ENCODE data around the gene IFT122.

IFT122 gene

DNA sequence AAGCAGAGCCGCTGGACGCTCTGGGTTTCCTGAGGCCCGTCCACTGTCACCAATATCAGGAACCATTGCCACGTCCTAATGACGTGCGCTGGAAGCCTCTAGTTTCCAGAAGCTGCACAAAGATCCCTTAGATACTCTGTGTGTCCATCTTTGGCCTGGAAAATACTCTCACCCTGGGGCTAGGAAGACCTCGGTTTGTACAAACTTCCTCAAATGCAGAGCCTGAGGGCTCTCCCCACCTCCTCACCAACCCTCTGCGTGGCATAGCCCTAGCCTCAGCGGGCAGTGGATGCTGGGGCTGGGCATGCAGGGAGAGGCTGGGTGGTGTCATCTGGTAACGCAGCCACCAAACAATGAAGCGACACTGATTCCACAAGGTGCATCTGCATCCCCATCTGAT, 91.7 kb downstream of the IFT122 start:
- no peak for DNase-seq
- no peaks in the 10 kb centered on the region for H3K36me3 ChIP-seq (ENCODE audit: control insufficient read depth, insufficient read depth, low read length)
- H3K9me3 ChIP-seq (ENCODE audit: control insufficient read depth, low read length) = no peaks in the 10 kb centered on the region
- no peak overlapping the region for H3K27ac ChIP-seq (ENCODE audit: insufficient read depth, low read length, poor library complexity, severe bottlenecking)
- H3K4me3 ChIP-seq (ENCODE audit: insufficient read depth, low read depth, low read length, poor library complexity, severe bottlenecking) = no peak overlapping the region
- no peaks in the 10 kb centered on the region for H3K27me3 ChIP-seq (replicated peaks; ENCODE audit: control insufficient read depth, insufficient read depth, low read length, poor library complexity, severe bottlenecking)
- no peaks in the 10 kb centered on the region for H3K4me1 ChIP-seq (ENCODE audit: control insufficient read depth, insufficient read depth, low read length, poor library complexity, severe bottlenecking)

DNA sequence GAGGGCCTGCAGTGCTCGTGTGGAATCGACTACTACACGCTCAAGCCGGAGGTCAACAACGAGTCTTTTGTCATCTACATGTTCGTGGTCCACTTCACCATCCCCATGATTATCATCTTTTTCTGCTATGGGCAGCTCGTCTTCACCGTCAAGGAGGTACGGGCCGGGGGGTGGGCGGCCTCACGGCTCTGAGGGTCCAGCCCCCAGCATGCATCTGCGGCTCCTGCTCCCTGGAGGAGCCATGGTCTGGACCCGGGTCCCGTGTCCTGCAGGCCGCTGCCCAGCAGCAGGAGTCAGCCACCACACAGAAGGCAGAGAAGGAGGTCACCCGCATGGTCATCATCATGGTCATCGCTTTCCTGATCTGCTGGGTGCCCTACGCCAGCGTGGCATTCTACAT, 92.2 kb downstream of the IFT122 start:
- H3K36me3 ChIP-seq (ENCODE audit: control insufficient read depth, insufficient read depth, low read length) = no peaks in the 10 kb centered on the region
- H3K4me3 ChIP-seq (ENCODE audit: insufficient read depth, low read depth, low read length, poor library complexity, severe bottlenecking) = no peak overlapping the region
- no peaks in the 10 kb centered on the region for H3K9me3 ChIP-seq (ENCODE audit: control insufficient read depth, low read length)
- no peak overlapping the region for H3K27ac ChIP-seq (ENCODE audit: insufficient read depth, low read length, poor library complexity, severe bottlenecking)
- no peaks in the 10 kb centered on the region for H3K27me3 ChIP-seq (replicated peaks; ENCODE audit: control insufficient read depth, insufficient read depth, low read length, poor library complexity, severe bottlenecking)
- H3K4me1 ChIP-seq (ENCODE audit: control insufficient read depth, insufficient read depth, low read length, poor library complexity, severe bottlenecking) = no peaks in the 10 kb centered on the region
- no peak for DNase-seq

DNA sequence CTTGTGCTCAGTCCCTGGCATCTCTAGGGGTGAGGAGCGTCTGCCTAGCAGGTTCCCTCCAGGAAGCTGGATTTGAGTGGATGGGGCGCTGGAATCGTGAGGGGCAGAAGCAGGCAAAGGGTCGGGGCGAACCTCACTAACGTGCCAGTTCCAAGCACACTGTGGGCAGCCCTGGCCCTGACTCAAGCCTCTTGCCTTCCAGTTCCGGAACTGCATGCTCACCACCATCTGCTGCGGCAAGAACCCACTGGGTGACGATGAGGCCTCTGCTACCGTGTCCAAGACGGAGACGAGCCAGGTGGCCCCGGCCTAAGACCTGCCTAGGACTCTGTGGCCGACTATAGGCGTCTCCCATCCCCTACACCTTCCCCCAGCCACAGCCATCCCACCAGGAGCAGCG, 93.4 kb downstream of the IFT122 start:
- Histone ChIP-seq H3K27me3 (replicated peaks; ENCODE audit: control insufficient read depth, insufficient read depth, low read length, poor library complexity, severe bottlenecking) (no peaks in the 10 kb centered on the region), H3K4me3 (ENCODE audit: insufficient read depth, low read depth, low read length, poor library complexity, severe bottlenecking) (no peak overlapping the region), H3K27ac (ENCODE audit: insufficient read depth, low read length, poor library complexity, severe bottlenecking) (no peak overlapping the region), H3K4me1 (ENCODE audit: control insufficient read depth, insufficient read depth, low read length, poor library complexity, severe bottlenecking) (no peaks in the 10 kb centered on the region), H3K9me3 (ENCODE audit: control insufficient read depth, low read length) (no peaks in the 10 kb centered on the region), H3K36me3 (ENCODE audit: control insufficient read depth, insufficient read depth, low read length) (no peaks in the 10 kb centered on the region)
- no peak for DNase-seq

DNA sequence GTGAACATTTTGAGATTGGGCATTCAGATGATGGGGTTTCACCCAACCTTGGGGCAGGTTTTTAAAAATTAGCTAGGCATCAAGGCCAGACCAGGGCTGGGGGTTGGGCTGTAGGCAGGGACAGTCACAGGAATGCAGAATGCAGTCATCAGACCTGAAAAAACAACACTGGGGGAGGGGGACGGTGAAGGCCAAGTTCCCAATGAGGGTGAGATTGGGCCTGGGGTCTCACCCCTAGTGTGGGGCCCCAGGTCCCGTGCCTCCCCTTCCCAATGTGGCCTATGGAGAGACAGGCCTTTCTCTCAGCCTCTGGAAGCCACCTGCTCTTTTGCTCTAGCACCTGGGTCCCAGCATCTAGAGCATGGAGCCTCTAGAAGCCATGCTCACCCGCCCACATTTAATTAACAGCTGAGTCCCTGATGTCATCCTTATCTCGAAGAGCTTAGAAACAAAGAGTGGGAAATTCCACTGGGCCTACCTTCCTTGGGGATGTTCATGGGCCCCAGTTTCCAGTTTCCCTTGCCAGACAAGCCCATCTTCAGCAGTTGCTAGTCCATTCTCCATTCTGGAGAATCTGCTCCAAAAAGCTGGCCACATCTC, 94.5 kb downstream of the IFT122 start:
- DNase-seq = no peak
- Histone ChIP-seq H3K9me3 (ENCODE audit: control insufficient read depth, low read length) (no peaks in the 10 kb centered on the region), H3K27ac (ENCODE audit: insufficient read depth, low read length, poor library complexity, severe bottlenecking) (no peak overlapping the region), H3K4me1 (ENCODE audit: control insufficient read depth, insufficient read depth, low read length, poor library complexity, severe bottlenecking) (no peaks in the 10 kb centered on the region), H3K36me3 (ENCODE audit: control insufficient read depth, insufficient read depth, low read length) (no peaks in the 10 kb centered on the region), H3K4me3 (ENCODE audit: insufficient read depth, low read depth, low read length, poor library complexity, severe bottlenecking) (no peak overlapping the region), H3K27me3 (replicated peaks; ENCODE audit: control insufficient read depth, insufficient read depth, low read length, poor library complexity, severe bottlenecking) (no peaks in the 10 kb centered on the region)

DNA sequence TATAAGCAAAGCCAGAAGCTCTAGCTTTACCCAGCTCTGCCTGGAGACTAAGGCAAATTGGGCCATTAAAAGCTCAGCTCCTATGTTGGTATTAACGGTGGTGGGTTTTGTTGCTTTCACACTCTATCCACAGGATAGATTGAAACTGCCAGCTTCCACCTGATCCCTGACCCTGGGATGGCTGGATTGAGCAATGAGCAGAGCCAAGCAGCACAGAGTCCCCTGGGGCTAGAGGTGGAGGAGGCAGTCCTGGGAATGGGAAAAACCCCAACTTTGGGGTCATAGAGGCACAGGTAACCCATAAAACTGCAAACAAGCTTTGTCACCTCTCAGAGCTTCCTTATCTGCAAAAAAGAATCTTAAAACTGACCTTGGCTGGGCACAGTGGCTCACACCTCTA, 95.1 kb downstream of the IFT122 start:
- Histone ChIP-seq H3K4me3 (ENCODE audit: insufficient read depth, low read depth, low read length, poor library complexity, severe bottlenecking) (no peak overlapping the region), H3K27me3 (replicated peaks; ENCODE audit: control insufficient read depth, insufficient read depth, low read length, poor library complexity, severe bottlenecking) (no peaks in the 10 kb centered on the region), H3K4me1 (ENCODE audit: control insufficient read depth, insufficient read depth, low read length, poor library complexity, severe bottlenecking) (no peaks in the 10 kb centered on the region), H3K9me3 (ENCODE audit: control insufficient read depth, low read length) (no peaks in the 10 kb centered on the region), H3K36me3 (ENCODE audit: control insufficient read depth, insufficient read depth, low read length) (no peaks in the 10 kb centered on the region), H3K27ac (ENCODE audit: insufficient read depth, low read length, poor library complexity, severe bottlenecking) (no peak overlapping the region)
- DNase-seq = no peak

DNA sequence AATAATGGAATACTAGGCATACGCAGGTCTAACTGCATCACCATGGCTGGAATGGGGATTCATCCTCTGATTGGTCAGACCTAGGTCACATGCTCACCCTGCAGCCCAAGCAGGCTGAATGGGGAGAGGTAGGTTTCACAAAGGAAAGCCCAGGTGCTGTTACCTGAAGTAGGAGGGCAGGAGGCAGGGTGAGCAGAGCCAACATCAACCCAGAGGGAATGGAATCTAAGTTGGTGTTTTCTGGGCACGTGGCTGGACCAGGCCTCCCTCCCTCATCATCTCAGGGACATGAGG, 96.3 kb downstream of the IFT122 start:
- Histone ChIP-seq H3K9me3 (ENCODE audit: control insufficient read depth, low read length) (no peaks in the 10 kb centered on the region), H3K27me3 (replicated peaks; ENCODE audit: control insufficient read depth, insufficient read depth, low read length, poor library complexity, severe bottlenecking) (no peaks in the 10 kb centered on the region), H3K4me3 (ENCODE audit: insufficient read depth, low read depth, low read length, poor library complexity, severe bottlenecking) (no peak overlapping the region), H3K4me1 (ENCODE audit: control insufficient read depth, insufficient read depth, low read length, poor library complexity, severe bottlenecking) (no peaks in the 10 kb centered on the region), H3K27ac (ENCODE audit: insufficient read depth, low read length, poor library complexity, severe bottlenecking) (no peak overlapping the region), H3K36me3 (ENCODE audit: control insufficient read depth, insufficient read depth, low read length) (no peaks in the 10 kb centered on the region)
- no peak for DNase-seq

DNA sequence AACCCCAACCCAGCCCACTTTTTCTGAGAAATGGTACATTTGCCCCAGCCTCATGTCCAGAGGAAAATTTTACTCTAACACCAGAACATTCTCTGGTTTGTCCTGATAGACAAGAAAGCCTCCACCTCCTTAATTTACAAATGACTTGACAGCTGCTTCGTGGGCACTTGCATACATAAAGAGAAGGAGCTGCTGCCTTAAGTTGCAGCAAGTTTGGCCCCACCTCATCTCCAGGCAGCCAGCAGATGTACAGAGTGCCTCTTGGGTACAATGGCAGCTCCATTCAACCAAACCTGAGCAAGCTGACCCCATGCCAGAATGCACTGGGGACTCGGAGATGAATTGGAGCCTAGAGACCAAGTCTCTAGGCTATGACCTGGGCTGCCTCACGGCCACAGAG, 96.8 kb downstream of the IFT122 start:
- H3K27me3 ChIP-seq (replicated peaks; ENCODE audit: control insufficient read depth, insufficient read depth, low read length, poor library complexity, severe bottlenecking) = no peaks in the 10 kb centered on the region

DNA sequence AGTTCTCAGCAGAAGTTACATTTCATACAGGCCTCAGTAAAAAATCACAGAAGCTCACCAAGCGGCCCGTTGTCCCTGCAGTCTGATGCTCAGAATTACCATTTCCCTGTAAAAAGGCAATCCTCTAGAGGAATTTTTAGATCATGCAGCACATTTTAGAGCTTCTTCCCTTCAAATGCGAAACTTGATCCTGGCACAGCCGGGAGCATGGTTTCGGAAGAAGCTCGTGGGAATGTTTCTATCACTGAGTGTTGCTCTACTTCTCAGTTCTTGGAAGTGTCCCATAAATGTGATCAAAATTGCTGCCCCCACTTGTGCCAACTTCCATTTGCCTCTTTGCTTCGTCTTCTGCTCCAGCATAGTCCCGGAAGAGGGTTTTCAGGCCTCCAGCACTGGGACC, 99.2 kb downstream of the IFT122 start:
- Histone ChIP-seq H3K27me3 (replicated peaks; ENCODE audit: control insufficient read depth, insufficient read depth, low read length, poor library complexity, severe bottlenecking) (no peaks in the 10 kb centered on the region), H3K27ac (ENCODE audit: insufficient read depth, low read length, poor library complexity, severe bottlenecking) (no peak overlapping the region), H3K9me3 (ENCODE audit: control insufficient read depth, low read length) (no peaks in the 10 kb centered on the region), H3K4me1 (ENCODE audit: control insufficient read depth, insufficient read depth, low read length, poor library complexity, severe bottlenecking) (no peaks in the 10 kb centered on the region), H3K4me3 (ENCODE audit: insufficient read depth, low read depth, low read length, poor library complexity, severe bottlenecking) (no peak overlapping the region), H3K36me3 (ENCODE audit: control insufficient read depth, insufficient read depth, low read length) (no peaks in the 10 kb centered on the region)
- no peak for DNase-seq

More for the DNA sequence above, 96.8 kb downstream of the IFT122 start:
- Histone ChIP-seq H3K27ac (ENCODE audit: insufficient read depth, low read length, poor library complexity, severe bottlenecking) (no peak overlapping the region), H3K4me1 (ENCODE audit: control insufficient read depth, insufficient read depth, low read length, poor library complexity, severe bottlenecking) (no peaks in the 10 kb centered on the region), H3K36me3 (ENCODE audit: control insufficient read depth, insufficient read depth, low read length) (no peaks in the 10 kb centered on the region), H3K9me3 (ENCODE audit: control insufficient read depth, low read length) (no peaks in the 10 kb centered on the region), H3K4me3 (ENCODE audit: insufficient read depth, low read depth, low read length, poor library complexity, severe bottlenecking) (no peak overlapping the region)
- no peak for DNase-seq

DNA sequence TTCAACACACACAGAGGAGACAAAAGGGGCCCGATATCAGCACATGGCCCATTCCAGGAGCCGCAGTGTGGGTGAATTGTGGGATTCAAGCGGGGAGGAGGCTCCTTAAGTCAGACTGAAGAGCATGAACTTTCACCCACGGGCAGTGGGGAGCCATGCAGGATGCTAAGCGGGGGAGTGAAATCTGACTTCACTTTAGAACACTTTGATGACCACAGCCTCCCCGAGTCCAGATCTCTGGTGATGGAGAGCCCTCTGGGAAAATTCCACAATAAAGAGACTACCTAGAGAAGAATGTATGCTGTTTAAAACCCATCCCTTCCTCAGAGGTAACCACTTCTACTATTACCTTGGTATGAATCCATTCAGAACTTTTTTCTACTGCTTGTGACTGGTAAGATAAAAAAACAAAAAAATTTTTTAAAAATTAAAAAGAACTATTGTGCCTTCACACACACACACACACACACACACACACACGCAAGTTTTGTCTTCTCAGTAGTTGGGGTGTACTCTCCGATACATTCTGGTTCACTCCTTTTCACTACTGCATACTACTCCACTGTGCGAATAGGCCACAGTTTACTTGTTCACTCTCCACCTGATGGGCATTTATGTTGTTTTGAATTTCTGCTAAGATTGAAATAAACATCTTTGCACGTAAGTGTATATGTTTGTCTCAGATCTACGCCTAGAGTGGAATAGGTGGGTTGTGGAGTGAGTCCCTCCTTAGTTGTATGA, 100.9 kb downstream of the IFT122 start:
- Histone ChIP-seq H3K36me3 (ENCODE audit: control insufficient read depth, insufficient read depth, low read length) (no peaks in the 10 kb centered on the region), H3K27ac (ENCODE audit: insufficient read depth, low read length, poor library complexity, severe bottlenecking) (no peak overlapping the region), H3K9me3 (ENCODE audit: control insufficient read depth, low read length) (no peaks in the 10 kb centered on the region), H3K4me3 (ENCODE audit: insufficient read depth, low read depth, low read length, poor library complexity, severe bottlenecking) (no peak overlapping the region), H3K27me3 (replicated peaks; ENCODE audit: control insufficient read depth, insufficient read depth, low read length, poor library complexity, severe bottlenecking) (no peaks in the 10 kb centered on the region), H3K4me1 (ENCODE audit: control insufficient read depth, insufficient read depth, low read length, poor library complexity, severe bottlenecking) (no peaks in the 10 kb centered on the region)
- DNase-seq = no peak

DNA sequence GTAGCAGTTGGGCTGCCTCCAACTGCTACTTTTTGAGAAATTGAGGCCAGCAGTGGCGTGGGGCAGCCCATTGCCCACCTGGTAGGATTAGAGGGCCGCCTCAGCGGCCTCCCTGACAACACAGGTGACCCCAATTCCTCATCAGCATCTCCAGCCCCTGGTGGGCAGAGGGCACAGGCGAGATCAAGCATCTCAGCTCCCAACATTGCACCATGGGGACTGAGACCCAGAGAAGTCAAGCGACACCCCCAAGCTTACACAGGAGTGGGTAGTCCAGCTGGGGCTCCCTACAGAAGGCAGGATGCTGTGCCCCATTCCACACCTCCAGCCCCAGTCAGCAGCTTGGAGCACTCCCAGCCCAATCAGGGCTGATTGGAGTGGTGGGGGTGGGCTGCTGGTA, 102.7 kb downstream of the IFT122 start:
- Histone ChIP-seq H3K9me3 (ENCODE audit: control insufficient read depth, low read length) (no peaks in the 10 kb centered on the region), H3K4me1 (ENCODE audit: control insufficient read depth, insufficient read depth, low read length, poor library complexity, severe bottlenecking) (no peaks in the 10 kb centered on the region), H3K4me3 (ENCODE audit: insufficient read depth, low read depth, low read length, poor library complexity, severe bottlenecking) (no peak overlapping the region), H3K36me3 (ENCODE audit: control insufficient read depth, insufficient read depth, low read length) (no peaks in the 10 kb centered on the region), H3K27ac (ENCODE audit: insufficient read depth, low read length, poor library complexity, severe bottlenecking) (no peak overlapping the region), H3K27me3 (replicated peaks; ENCODE audit: control insufficient read depth, insufficient read depth, low read length, poor library complexity, severe bottlenecking) (no peaks in the 10 kb centered on the region)
- DNase-seq = no peak
